IPS-18a (cell line): ENCODE results near the gene TDRD15.
"Not testable (repeated sequence)": the region's sequence is repeated elsewhere in the genome, so short reads cannot be mapped to it uniquely, and the experiment has no call there.

ENCODE experiments used
- H3K27ac ChIP-seq: one replicate; pipeline ENCODE4 v1.5.1; 2013; ENCODE audit warnings: low read length
- H3K27me3 ChIP-seq: one replicate; pipeline ENCODE4 v1.6.1; 2013; ENCODE audit warnings: mild to moderate bottlenecking, low read length; ENCODE audit not compliant: control insufficient read depth, insufficient read depth
- H3K36me3 ChIP-seq: one replicate; pipeline ENCODE4 v1.6.1; 2013; ENCODE audit warnings: low read depth, low read length; ENCODE audit not compliant: control insufficient read depth
- H3K4me1 ChIP-seq: one replicate; pipeline ENCODE4 v1.6.1; 2013; ENCODE audit warnings: low read depth, low read length; ENCODE audit not compliant: control insufficient read depth
- H3K4me3 ChIP-seq: one replicate; pipeline ENCODE4 v1.5.1; 2013; ENCODE audit warnings: low read length
- H3K9ac ChIP-seq: one replicate; pipeline ENCODE4 v1.6.1; 2013; ENCODE audit warnings: mild to moderate bottlenecking, low read length, moderate library complexity
- H3K9me3 ChIP-seq: one replicate; pipeline ENCODE4 v1.6.1; 2013; ENCODE audit warnings: low read depth, low read length; ENCODE audit not compliant: control insufficient read depth

Gene TDRD15

GRCh38 chr2:21148718-21149117 lies 24.9 kb downstream of the TDRD15 start:
- H3K27me3 ChIP-seq = no peaks in the 10 kb centered on the region
- no peak overlapping the region for H3K9ac ChIP-seq
- H3K36me3 ChIP-seq = no peaks in the 10 kb centered on the region
- H3K9me3 ChIP-seq = no peaks in the 10 kb centered on the region
- H3K27ac ChIP-seq = no peak overlapping the region
- H3K4me3 ChIP-seq = no peak overlapping the region
- H3K4me1 ChIP-seq = no peaks in the 10 kb centered on the region

- H3K27me3 ChIP-seq, H3K4me1 ChIP-seq, H3K27ac ChIP-seq, H3K36me3 ChIP-seq, H3K9me3 ChIP-seq, H3K9ac ChIP-seq, H3K4me3 ChIP-seq: not testable (repeated sequence)
Observed at GRCh38 chr2:21151234-21151633, 27.5 kb downstream of the TDRD15 start.

GRCh38 chr2:21155365-21156136 lies 31.8 kb downstream of the TDRD15 start:
- H3K27ac ChIP-seq = no peak overlapping the region
- H3K27me3 ChIP-seq = no peaks in the 10 kb centered on the region
- H3K9me3 ChIP-seq = no peaks in the 10 kb centered on the region
- no peak overlapping the region for H3K4me3 ChIP-seq
- H3K4me1 ChIP-seq = no peaks in the 10 kb centered on the region
- H3K36me3 ChIP-seq = no peaks in the 10 kb centered on the region
- no peak overlapping the region for H3K9ac ChIP-seq

GRCh38 chr2:21161122-21161521 lies 37.4 kb downstream of the TDRD15 start:
- Histone ChIP-seq H3K27ac (no peak overlapping the region), H3K27me3 (no peaks in the 10 kb centered on the region), H3K4me3 (no peak overlapping the region), H3K4me1 (no peaks in the 10 kb centered on the region), H3K9me3 (no peaks in the 10 kb centered on the region), H3K36me3 (no peaks in the 10 kb centered on the region), H3K9ac (no peak overlapping the region)

GRCh38 chr2:21161832-21162614 lies 38.3 kb downstream of the TDRD15 start:
- Histone ChIP-seq H3K27ac (no peak overlapping the region), H3K27me3 (no peaks in the 10 kb centered on the region), H3K36me3 (no peaks in the 10 kb centered on the region), H3K4me1 (no peaks in the 10 kb centered on the region), H3K9me3 (no peaks in the 10 kb centered on the region), H3K9ac (no peak overlapping the region), H3K4me3 (no peak overlapping the region)

GRCh38 chr2:21162615-21162878 lies 38.8 kb downstream of the TDRD15 start:
- no peaks in the 10 kb centered on the region for H3K36me3 ChIP-seq
- no peak overlapping the region for H3K27ac ChIP-seq
- H3K27me3 ChIP-seq = no peaks in the 10 kb centered on the region
- no peak overlapping the region for H3K9ac ChIP-seq
- no peaks in the 10 kb centered on the region for H3K9me3 ChIP-seq
- no peaks in the 10 kb centered on the region for H3K4me1 ChIP-seq
- no peak overlapping the region for H3K4me3 ChIP-seq

GRCh38 chr2:21163213-21163612 lies 39.4 kb downstream of the TDRD15 start:
- no peak overlapping the region for H3K9ac ChIP-seq
- H3K27ac ChIP-seq = no peak overlapping the region
- H3K36me3 ChIP-seq = no peaks in the 10 kb centered on the region
- no peak overlapping the region for H3K4me3 ChIP-seq
- H3K9me3 ChIP-seq = no peaks in the 10 kb centered on the region
- no peaks in the 10 kb centered on the region for H3K4me1 ChIP-seq
- H3K27me3 ChIP-seq = no peaks in the 10 kb centered on the region

GRCh38 chr2:21165350-21165749 lies 41.6 kb downstream of the TDRD15 start:
- no peak overlapping the region for H3K9ac ChIP-seq
- H3K9me3 ChIP-seq = no peaks in the 10 kb centered on the region
- H3K36me3 ChIP-seq = no peaks in the 10 kb centered on the region
- no peak overlapping the region for H3K4me3 ChIP-seq
- H3K4me1 ChIP-seq = no peaks in the 10 kb centered on the region
- H3K27ac ChIP-seq = no peak overlapping the region
- H3K27me3 ChIP-seq = no peaks in the 10 kb centered on the region

GRCh38 chr2:21175895-21176646 lies 52.3 kb downstream of the TDRD15 start:
- Histone ChIP-seq H3K27me3 (no peaks in the 10 kb centered on the region), H3K9me3 (no peaks in the 10 kb centered on the region), H3K9ac (no peak overlapping the region), H3K4me3 (no peak overlapping the region), H3K27ac (no peak overlapping the region), H3K4me1 (no peaks in the 10 kb centered on the region), H3K36me3 (no peaks in the 10 kb centered on the region)

GRCh38 chr2:21181957-21182356 lies 58.2 kb downstream of the TDRD15 start:
- Histone ChIP-seq H3K4me3 (no peak overlapping the region), H3K4me1 (no peaks in the 10 kb centered on the region), H3K9ac (no peak overlapping the region), H3K27ac (no peak overlapping the region), H3K36me3 (no peaks in the 10 kb centered on the region), H3K27me3 (no peaks in the 10 kb centered on the region), H3K9me3 (no peaks in the 10 kb centered on the region)

- H3K9ac ChIP-seq = no peak overlapping the region
- H3K9me3 ChIP-seq = no peaks in the 10 kb centered on the region
- no peak overlapping the region for H3K27ac ChIP-seq
- H3K4me3 ChIP-seq = no peak overlapping the region
- H3K36me3 ChIP-seq = no peaks in the 10 kb centered on the region
- H3K27me3 ChIP-seq = no peaks in the 10 kb centered on the region
- H3K4me1 ChIP-seq = no peaks in the 10 kb centered on the region
Observed at GRCh38 chr2:21183306-21183705, 59.5 kb downstream of the TDRD15 start.
